LNCaP clone FGC (cell line): ENCODE data around the gene PGAP3.

Experiments used
- DNase-seq: peaks from one replicate; pipeline ENCODE4 v3.0.0-alpha.2; 2011; ENCODE audit warnings: low read depth
- H3K4me3 ChIP-seq: 2 replicates; pipeline ENCODE4 v1.5.1; 2011; ENCODE audit warnings: mild to moderate bottlenecking, low read depth, low read length, control low read depth
- CTCF ChIP-seq: IDR thresholded peaks from 2 replicates; pipeline ENCODE4 v1.5.1; 2012; ENCODE audit warnings: mild to moderate bottlenecking; ENCODE audit not compliant: control insufficient read depth, insufficient read depth; ENCODE audit errors: extremely low read depth

Gene PGAP3

GRCh38 chr17:39688945-39689344, 1.1 kb upstream of the PGAP3 start:
- DNase-seq, result no peak
- peak; percentile 31 for TF ChIP-seq CTCF
- H3K4me3 ChIP-seq, result peak overlapping the region; percentile 81

GRCh38 chr17:39688475-39688835, 598 bp upstream of the PGAP3 start:
- peak overlapping the region; percentile 81 for H3K4me3 ChIP-seq
- DNase-seq, result no peak
- TF ChIP-seq CTCF, result no peak

GRCh38 chr17:39687101-39687545, 734 bp downstream of the PGAP3 start:
- no peak for TF ChIP-seq CTCF
- peak overlapping the region; percentile 81 for H3K4me3 ChIP-seq
- no peak for DNase-seq

GRCh38 chr17:39684369-39685192, 3.3 kb downstream of the PGAP3 start:
- no peak overlapping the region for H3K4me3 ChIP-seq
- TF ChIP-seq CTCF, result no peak
- no peak for DNase-seq

- no peak overlapping the region for H3K4me3 ChIP-seq
- no peak for TF ChIP-seq CTCF
These were observed 4.4 kb downstream of the PGAP3 start for GRCh38 chr17:39683295-39683939.

GRCh38 chr17:39679521-39680192, 8.2 kb downstream of the PGAP3 start:
- H3K4me3 ChIP-seq, result no peak overlapping the region
- no peak for DNase-seq
- no peak for TF ChIP-seq CTCF

More at GRCh38 chr17:39683295-39683939, 4.4 kb downstream of the PGAP3 start:
- DNase-seq, result no peak
